ENCODE data around the gene SHISA9.

- TF ChIP-seq CTCF (IDR thresholded peaks at IDR 0.05) (no peak), EP300 (IDR thresholded peaks at IDR 0.05) (no peak), POLR2AphosphoS5 (IDR thresholded peaks at IDR 0.05) (no peak)
Measured at GRCh38 chr16:12868788-12869187, 32.6 kb upstream of the SHISA9 start.

All from stomach (tissue), 4 donors.